NCI-H82 treated with DMSO at 0.1 percent for 48 hours (cell line): ENCODE measurements around the gene GSC.
"Not testable (repeated sequence)": the region's sequence is repeated elsewhere in the genome, so short reads cannot be mapped to it uniquely, and the experiment has no call there.

Experiments used
- DNase-seq: peaks from one replicate; lab custom pipeline; 2025; ENCODE audit not compliant: unreplicated experiment; lab: John Stamatoyannopoulos, UW

GSC gene

GRCh38 chr14:94769391-94770250, at the start of gene GSC:
Gene GSC (minus strand): TSS chr14:94770113. CDS start chr14:94770015, 98 bp downstream.
- no peak for DNase-seq

GRCh38 chr14:94819531-94819930, 49.6 kb upstream of the GSC start:
- no peak for DNase-seq

- no peak for DNase-seq
Observed at GRCh38 chr14:94816113-94816512, 46.2 kb upstream of the GSC start.

GRCh38 chr14:94805680-94806288, 35.9 kb upstream of the GSC start:
- no peak for DNase-seq

GRCh38 chr14:94801225-94801624, 31.3 kb upstream of the GSC start:
- DNase-seq: no peak

GRCh38 chr14:94800764-94801163, 30.9 kb upstream of the GSC start:
- not testable (repeated sequence) for DNase-seq

- DNase-seq: no peak
Observed at GRCh38 chr14:94797887-94798286, 28.0 kb upstream of the GSC start.

- DNase-seq: no peak
Observed at GRCh38 chr14:94796278-94796677, 26.4 kb upstream of the GSC start.

- no peak for DNase-seq
Observed at GRCh38 chr14:94795372-94795771, 25.5 kb upstream of the GSC start.

GRCh38 chr14:94793901-94794300, 24.0 kb upstream of the GSC start:
- DNase-seq: no peak

- DNase-seq: no peak
Observed at GRCh38 chr14:94787655-94788054, 17.7 kb upstream of the GSC start.

GRCh38 chr14:94787092-94787491, 17.2 kb upstream of the GSC start:
- no peak for DNase-seq

GRCh38 chr14:94780536-94781399, 10.9 kb upstream of the GSC start:
- DNase-seq: no peak

GRCh38 chr14:94779713-94780112, 9.8 kb upstream of the GSC start:
- no peak for DNase-seq

- no peak for DNase-seq
Observed at GRCh38 chr14:94775871-94776210, 5.9 kb upstream of the GSC start.

- no peak for DNase-seq
Observed at GRCh38 chr14:94775091-94775870, 5.4 kb upstream of the GSC start.

- DNase-seq: no peak
Observed at GRCh38 chr14:94774344-94775090, 4.6 kb upstream of the GSC start.

- no peak for DNase-seq
Observed at GRCh38 chr14:94773655-94774343, 3.9 kb upstream of the GSC start.

GRCh38 chr14:94773061-94773648, 3.2 kb upstream of the GSC start:
- no peak for DNase-seq
